Stimulated activated CD4-positive, alpha-beta T cell treated with anti-CD3 and anti-CD28 coated beads, Interleukin-15, amount 100 ng/mL, for 48 hours (primary cell): ENCODE measurements around the gene SIRT2.
"Not testable (repeated sequence)": the region's sequence is repeated elsewhere in the genome, so short reads cannot be mapped to it uniquely, and the experiment has no call there.

Experiments used
- DNase-seq, 2 donors: peaks; one replicate each; pipeline ENCODE4 v3.0.0-alpha.2; 2020; ENCODE audit warnings: low read depth in 2 of 2

Gene SIRT2

GRCh38 chr19:38830039-38830733 is 69.2 kb downstream of the SIRT2 start:
- DNase-seq = no peak

- not testable (repeated sequence) for DNase-seq
Measured at GRCh38 chr19:38829203-38829602, 70.2 kb downstream of the SIRT2 start.
